H9 (cell line): ENCODE data around the gene LYRM9. TPM values are rescaled to one million over a fixed set of nuclear protein-coding genes. Genes with fewer than 3 reads are reported as not detected.
A peak's percentile ranks its signal among the peaks of the same experiment; 100 is the strongest.
"Not testable (repeated sequence)": the region's sequence is repeated elsewhere in the genome, so short reads cannot be mapped to it uniquely, and the experiment has no call there.

Experiments used
- DNase-seq: peaks from one replicate; pipeline ENCODE4 v3.0.0-alpha.2; 2017
- H2AFZ ChIP-seq: one replicate; pipeline ENCODE4 v1.6.1; 2013; ENCODE audit warnings: mild to moderate bottlenecking, low read length, control low read depth, moderate library complexity
- H2AK5ac ChIP-seq: 2 replicates; pipeline ENCODE4 v1.6.1; 2013; ENCODE audit warnings: low read length, control low read depth, mixed read lengths; ENCODE audit not compliant: insufficient read length
- H2BK120ac ChIP-seq: one replicate; pipeline ENCODE4 v1.6.1; 2013; ENCODE audit warnings: low read depth, mild to moderate bottlenecking, low read length, control low read depth, inconsistent platforms; ENCODE audit not compliant: poor library complexity, severe bottlenecking
- H2BK12ac ChIP-seq: 2 replicates; pipeline ENCODE4 v1.6.1; 2013; ENCODE audit warnings: low read length, control low read depth, mixed read lengths, low read depth; ENCODE audit not compliant: insufficient read length
- H2BK15ac ChIP-seq: 2 replicates; pipeline ENCODE4 v1.6.1; 2013; ENCODE audit warnings: low read depth, low read length, control low read depth
- H2BK20ac ChIP-seq: one replicate; pipeline ENCODE4 v1.6.1; 2013; ENCODE audit warnings: low read depth, mild to moderate bottlenecking, low read length, control low read depth, inconsistent platforms; ENCODE audit not compliant: poor library complexity, severe bottlenecking
- H2BK5ac ChIP-seq: 2 replicates; pipeline ENCODE4 v1.6.1; 2013; ENCODE audit warnings: low read length, control low read depth, mixed read lengths; ENCODE audit not compliant: insufficient read length
- H3K14ac ChIP-seq: 2 replicates; pipeline ENCODE4 v1.6.1; 2013; ENCODE audit warnings: low read length, control low read depth; ENCODE audit not compliant: insufficient read depth
- H3K18ac ChIP-seq: 2 replicates; pipeline ENCODE4 v1.6.1; 2013; ENCODE audit warnings: low read depth, mild to moderate bottlenecking, mixed read lengths, low read length, control low read depth; ENCODE audit not compliant: insufficient read length
- H3K23ac ChIP-seq: 2 replicates; pipeline ENCODE4 v1.6.1; 2013; ENCODE audit warnings: low read length, control low read depth, mixed read lengths, low read depth; ENCODE audit not compliant: insufficient read length
- H3K23me2 ChIP-seq: 2 replicates; pipeline ENCODE4 v1.6.1; 2013; ENCODE audit warnings: low read depth, mild to moderate bottlenecking, mixed read lengths, low read length, control low read depth; ENCODE audit not compliant: insufficient read length, poor library complexity, severe bottlenecking
- H3K27ac ChIP-seq: 2 replicates; pipeline ENCODE4 v1.5.1; 2013; ENCODE audit warnings: low read length, control low read depth, mixed read lengths, low read depth; ENCODE audit not compliant: insufficient read length
- H3K27me3 ChIP-seq: 2 replicates; pipeline ENCODE4 v1.6.1; 2013; ENCODE audit warnings: low read length, control low read depth, inconsistent platforms; ENCODE audit not compliant: insufficient read depth
- H3K4ac ChIP-seq: 2 replicates; pipeline ENCODE4 v1.6.1; 2013; ENCODE audit warnings: low read depth, mild to moderate bottlenecking, control low read depth, inconsistent platforms, low read length, moderate library complexity
- H3K4me1 ChIP-seq: 2 replicates; pipeline ENCODE4 v1.6.1; 2013; ENCODE audit warnings: low read length, control low read depth, inconsistent platforms; ENCODE audit not compliant: insufficient read depth
- H3K4me2 ChIP-seq: 2 replicates; pipeline ENCODE4 v1.6.1; 2013; ENCODE audit warnings: low read length, control low read depth, mixed read lengths; ENCODE audit not compliant: insufficient read length, insufficient read depth
- H3K56ac ChIP-seq: 2 replicates; pipeline ENCODE4 v1.6.1; 2013; ENCODE audit warnings: low read depth, mild to moderate bottlenecking, mixed read lengths, low read length, control low read depth; ENCODE audit not compliant: insufficient read length
- H3K79me1 ChIP-seq: 2 replicates; pipeline ENCODE4 v1.6.1; 2013; ENCODE audit warnings: low read depth, mild to moderate bottlenecking, moderate library complexity, low read length, control low read depth, inconsistent platforms; ENCODE audit not compliant: insufficient read depth, poor library complexity, severe bottlenecking
- H3K79me2 ChIP-seq: 2 replicates; pipeline ENCODE4 v1.6.1; 2013; ENCODE audit warnings: low read length, control low read depth, inconsistent platforms; ENCODE audit not compliant: insufficient read depth
- H3K9ac ChIP-seq: 2 replicates; pipeline ENCODE4 v1.6.1; 2013; ENCODE audit warnings: low read length, control low read depth, mixed read lengths; ENCODE audit not compliant: insufficient read length; ENCODE audit errors: extremely low read depth
- H3K9me3 ChIP-seq: one replicate; pipeline ENCODE4 v1.6.1; 2013; ENCODE audit warnings: low read depth, low read length, inconsistent platforms; ENCODE audit not compliant: control insufficient read depth
- H3T11ph ChIP-seq: one replicate; pipeline ENCODE4 v1.6.1; 2013; ENCODE audit warnings: mild to moderate bottlenecking, low read length, control low read depth, inconsistent platforms
- H4K20me1 ChIP-seq: one replicate; pipeline ENCODE4 v1.6.1; 2013; ENCODE audit not compliant: control insufficient read depth, insufficient read length, insufficient read depth
- H4K5ac ChIP-seq: 2 replicates; pipeline ENCODE4 v1.6.1; 2013; ENCODE audit warnings: low read depth, mild to moderate bottlenecking, mixed read lengths, low read length, control low read depth; ENCODE audit not compliant: insufficient read length
- H4K8ac ChIP-seq: replicated peaks from 2 replicates; pipeline ENCODE4 v1.6.1; 2013; ENCODE audit warnings: low read length, control low read depth, mixed read lengths, low read depth; ENCODE audit not compliant: insufficient read length
- H4K91ac ChIP-seq: 2 replicates; pipeline ENCODE4 v1.6.1; 2013; ENCODE audit warnings: low read depth, mild to moderate bottlenecking, moderate library complexity, mixed read lengths, low read length, control low read depth; ENCODE audit not compliant: insufficient read length
- H3K27ac Mint-ChIP-seq, 3 experiments: 2 replicates in 2 of 3; 3 replicates in 1 of 3; pipeline ENCODE4 v1.8.0; 2020 to 2021; ENCODE audit warnings: mixed read lengths in 3 of 3, mild to moderate bottlenecking in 1 of 3, moderate library complexity in 1 of 3
- H3K27me3 Mint-ChIP-seq: 2 replicates; pipeline ENCODE4 v1.8.0; 2021; ENCODE audit warnings: low read depth, mild to moderate bottlenecking, moderate library complexity, mixed read lengths
- H3K36me3 Mint-ChIP-seq, 3 experiments: 2 replicates in 2 of 3; 3 replicates in 1 of 3; pipeline ENCODE4 v1.8.0; 2020 to 2021; ENCODE audit warnings: low read depth in 3 of 3, mixed read lengths in 3 of 3; ENCODE audit not compliant: insufficient read depth in 1 of 3
- H3K4me1 Mint-ChIP-seq, 2 experiments: 2 replicates each; pipeline ENCODE4 v1.8.0; 2020; ENCODE audit warnings: mixed read lengths in 2 of 2
- H3K4me3 Mint-ChIP-seq, 2 experiments: 2 replicates in 1 of 2; 3 replicates in 1 of 2; pipeline ENCODE4 v1.8.0; 2020 to 2021; ENCODE audit warnings: mild to moderate bottlenecking in 2 of 2, mixed read lengths in 2 of 2, moderate library complexity in 1 of 2
- H3K9me3 Mint-ChIP-seq, 2 experiments: 2 replicates in 1 of 2; 3 replicates in 1 of 2; pipeline ENCODE4 v1.8.0; 2020; ENCODE audit warnings: mild to moderate bottlenecking in 2 of 2, mixed read lengths in 2 of 2, moderate library complexity in 1 of 2
- WGBS: extraction: QIAGEN DNeasy Blood & Tissue Kit; methylation state at CpG from one replicate; pipeline ENCODE4 v1.1.7; 2013; ENCODE audit warnings: missing lambda C conversion rate, low lambda C conversion rate, mixed read lengths; ENCODE audit not compliant: insufficient read length; ENCODE audit errors: extremely low coverage; 5-methylcytosine and 5-hydroxymethylcytosine counted together
- total RNA-seq: library from RNA; stranded (reverse); gene quantifications from 2 replicates; pipeline ENCODE4 v1.2.1, GENCODE V29; 2021
- TF ChIP-seq, protein P1 (sequence below): fragments of 200-600 bp; sonication (generic); conservative IDR thresholded peaks from 3 replicates; pipeline ENCODE4 v1.8.0; 2021; ENCODE audit warnings: antibody characterized with exemption, mild to moderate bottlenecking

The LYRM9 gene
- total RNA-seq, 1 experiment from 2014 or later: 2.2 TPM

DNA sequence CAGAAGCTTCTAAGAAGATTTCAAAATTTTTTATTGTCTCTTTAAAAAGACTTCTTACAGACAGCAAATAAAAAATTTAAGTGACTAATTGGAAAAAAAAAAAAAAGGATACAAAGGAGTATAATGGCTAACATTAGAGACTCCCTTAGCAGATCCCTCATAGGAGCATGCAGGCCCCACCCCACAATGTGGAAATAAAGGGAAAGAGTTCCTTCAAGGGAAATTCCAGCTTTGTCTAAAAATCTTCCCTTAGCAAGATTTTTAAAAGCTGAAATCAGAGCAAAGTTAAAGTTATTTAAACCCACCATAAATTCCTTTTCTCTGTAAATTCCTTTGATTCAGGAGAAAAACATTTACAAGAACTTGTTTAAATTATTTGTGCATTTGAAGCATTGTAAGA is 60.3 kb downstream of the LYRM9 start:
- DNase-seq: no peak
- TF ChIP-seq, protein P1, sequence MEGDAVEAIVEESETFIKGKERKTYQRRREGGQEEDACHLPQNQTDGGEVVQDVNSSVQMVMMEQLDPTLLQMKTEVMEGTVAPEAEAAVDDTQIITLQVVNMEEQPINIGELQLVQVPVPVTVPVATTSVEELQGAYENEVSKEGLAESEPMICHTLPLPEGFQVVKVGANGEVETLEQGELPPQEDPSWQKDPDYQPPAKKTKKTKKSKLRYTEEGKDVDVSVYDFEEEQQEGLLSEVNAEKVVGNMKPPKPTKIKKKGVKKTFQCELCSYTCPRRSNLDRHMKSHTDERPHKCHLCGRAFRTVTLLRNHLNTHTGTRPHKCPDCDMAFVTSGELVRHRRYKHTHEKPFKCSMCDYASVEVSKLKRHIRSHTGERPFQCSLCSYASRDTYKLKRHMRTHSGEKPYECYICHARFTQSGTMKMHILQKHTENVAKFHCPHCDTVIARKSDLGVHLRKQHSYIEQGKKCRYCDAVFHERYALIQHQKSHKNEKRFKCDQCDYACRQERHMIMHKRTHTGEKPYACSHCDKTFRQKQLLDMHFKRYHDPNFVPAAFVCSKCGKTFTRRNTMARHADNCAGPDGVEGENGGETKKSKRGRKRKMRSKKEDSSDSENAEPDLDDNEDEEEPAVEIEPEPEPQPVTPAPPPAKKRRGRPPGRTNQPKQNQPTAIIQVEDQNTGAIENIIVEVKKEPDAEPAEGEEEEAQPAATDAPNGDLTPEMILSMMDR: no peak
- Mint-ChIP-seq H3K9me3 (peaks cover 4 to 9% of the 10 kb centered on the region in 2 experiments), H3K4me3 (no peak overlapping the region), H3K4me1 (peaks cover 2 to 5% of the 10 kb centered on the region in 2 experiments; a peak in 3 of 4 replicates), H3K27me3 (no peaks in the 10 kb centered on the region), H3K36me3 (peaks cover 0 to 5% (median 4%) of the 10 kb centered on the region in 3 experiments; a peak in 4 of 7 replicates), H3K27ac (no peak overlapping the region)
- Histone ChIP-seq H2AFZ (no peak overlapping the region), H3K79me2 (no peaks in the 10 kb centered on the region), H2AK5ac (no peak overlapping the region), H3K4me1 (no peaks in the 10 kb centered on the region; the same call in 1 of the 2 replicates), H3K4ac (no peak overlapping the region), H4K8ac (no peak overlapping the region), H3K9me3 (no peaks in the 10 kb centered on the region), H4K20me1 (no peaks in the 10 kb centered on the region), H4K5ac (no peak overlapping the region), H3K27me3 (no peaks in the 10 kb centered on the region), H3K27ac (no peak overlapping the region), H3K23ac (no peak overlapping the region), H3K9ac (no peak overlapping the region), H3K56ac (no peak overlapping the region), H4K91ac (no peak overlapping the region), H3K79me1 (no peaks in the 10 kb centered on the region), H3K4me2 (no peak overlapping the region), H3T11ph (no peak overlapping the region), H2BK12ac (no peak overlapping the region), H2BK15ac (no peak overlapping the region), H2BK20ac (no peak overlapping the region), H3K18ac (no peak overlapping the region), H2BK120ac (no peak overlapping the region), H3K14ac (no peak overlapping the region), H3K23me2 (no peaks in the 10 kb centered on the region), H2BK5ac (no peak overlapping the region)

DNA sequence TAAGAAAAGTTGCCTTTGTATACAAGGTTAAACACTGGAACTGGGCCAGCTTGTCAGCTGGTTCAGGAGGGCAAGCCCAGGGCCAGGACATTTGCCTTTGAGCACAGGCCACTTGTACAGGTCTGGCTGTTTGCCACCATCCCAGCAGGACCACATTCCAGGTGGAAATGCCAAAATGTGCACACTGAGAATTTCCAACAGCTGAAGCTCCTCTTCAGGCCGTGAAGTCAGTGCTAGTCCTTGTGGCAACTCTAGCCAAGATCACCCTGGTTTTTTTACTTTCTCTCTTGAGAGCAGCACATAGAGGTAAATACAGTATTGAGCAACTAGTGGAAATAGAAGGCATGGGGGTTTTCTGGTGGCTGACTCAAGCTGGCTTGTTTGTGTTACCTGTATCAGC is 63.3 kb downstream of the LYRM9 start:
- H3K18ac ChIP-seq, H3K9me3 ChIP-seq, H3K27me3 ChIP-seq, DNase-seq, H3K4me1 Mint-ChIP-seq, H4K91ac ChIP-seq, H4K5ac ChIP-seq, H3K9me3 Mint-ChIP-seq, H2BK120ac ChIP-seq, H3K4me2 ChIP-seq, H3K23me2 ChIP-seq, H3K4me3 Mint-ChIP-seq, H2AFZ ChIP-seq, H2AK5ac ChIP-seq, H4K8ac ChIP-seq, H3K79me1 ChIP-seq, H3K14ac ChIP-seq, H3K56ac ChIP-seq, H2BK12ac ChIP-seq, H3K4me1 ChIP-seq, H3K79me2 ChIP-seq, H4K20me1 ChIP-seq, H3K23ac ChIP-seq, H3K36me3 Mint-ChIP-seq, H2BK20ac ChIP-seq, H3K9ac ChIP-seq, H3K27ac ChIP-seq, H2BK5ac ChIP-seq, H3K4ac ChIP-seq, H3K27me3 Mint-ChIP-seq, H3T11ph ChIP-seq, H2BK15ac ChIP-seq: not testable (repeated sequence)
- H3K27ac Mint-ChIP-seq: peak overlapping the region in 1 of 3 experiments; percentile 80; a peak in 1 of 7 replicates
- WGBS: no CpG with 5 or more reads among the region's 1 CpG
